Uterus (tissue), 2 donors: ENCODE measurements around the gene SNX14.

Experiments used
- CTCF ChIP-seq, 4 experiments: fragments of 200-600 bp in 2 of 4; fragments of 450-650 bp in 2 of 4; sonication (generic) in 2 of 4; IDR thresholded peaks; one replicate each; pipeline ENCODE4 v1.5.1; 2016 to 2019; ENCODE audit warnings: antibody characterized with exemption in 4 of 4, mild to moderate bottlenecking in 2 of 4, moderate library complexity in 1 of 4
- POLR2A ChIP-seq, 2 donors: fragments of 450-650 bp; IDR thresholded peaks; one replicate each; pipeline ENCODE4 v1.6.1; 2016; ENCODE audit warnings: antibody characterized with exemption in 2 of 2, mild to moderate bottlenecking in 1 of 2, moderate library complexity in 1 of 2

- no peak for TF ChIP-seq CTCF (IDR thresholded peaks at IDR 0.05)
- no peak for TF ChIP-seq POLR2A (IDR thresholded peaks at IDR 0.05)
Observed at GRCh38 chr6:85561750-85562357, 31.8 kb downstream of the SNX14 start.
